ENCODE measurements around the gene ZBTB32. TPM values are rescaled to one million over a fixed set of nuclear protein-coding genes. Genes with fewer than 3 reads are reported as not detected.
A peak's percentile ranks its signal among the peaks of the same experiment; 100 is the strongest.

The ZBTB32 gene
- polyA plus RNA-seq, 1 of the 3 experiments (the other 2 are of a cell fraction), result not detected

- under 1% methylated on average over 21 of the region's 40 CpGs for WGBS (ENCODE audit: low lambda C conversion rate)
- Histone ChIP-seq H3K4me2 (peak within 1 kb of the TSS; percentile 90), H3K9me2 (no peaks in the 10 kb centered on the region), H3K27ac (ENCODE audit: low read depth in 2 of 2, low read length in 1 of 2) (peak within 1 kb of the TSS; percentile 97 to 98), H3K4me3 (ENCODE audit: low read depth in 2 of 2, low read length in 1 of 2) (peak within 1 kb of the TSS; percentile 83 to 95), H2AFZ (ENCODE audit: low read depth) (peak within 1 kb of the TSS; percentile 72), H3K79me2 (ENCODE audit: insufficient read depth) (peaks cover 43% of the 10 kb centered on the region), H3K9me3 (no peaks in the 10 kb centered on the region), H3F3A (replicated peaks; ENCODE audit: insufficient read depth) (peaks cover 19% of the 10 kb centered on the region), H3K4me1 (ENCODE audit: control insufficient read depth in 1 of 2, insufficient read depth in 2 of 2, low read depth in 1 of 2, low read length in 1 of 2) (peaks cover 13 to 24% of the 10 kb centered on the region in 2 experiments; a peak in 3 of 4 replicates), H4K20me1 (ENCODE audit: insufficient read depth) (no peaks in the 10 kb centered on the region), H3K27me3 (ENCODE audit: insufficient read depth) (no peaks in the 10 kb centered on the region), H3K9ac (peak within 1 kb of the TSS; percentile 90), H3K36me3 (replicated peaks in 1 of 2; ENCODE audit: control insufficient read depth in 1 of 2, insufficient read depth in 2 of 2, low read length in 1 of 2) (peaks cover 3 to 12% of the 10 kb centered on the region in 2 experiments)
- POLR2A ChIA-PET, result interaction anchor here (0.8 to 1.2 kb wide), 4 partner anchors 11 to 186 kb away, joined by 3 to 5 read pairs (median 3); partner anchors contain the start of genes HSPB6 and PROSER3
- CTCF ChIA-PET, result interaction anchor here (1.2 to 2.4 kb wide), 5 partner anchors 10 to 74 kb away, joined by 3 to 11 read pairs (median 4); partner anchors contain the start of gene HSPB6
- peak; percentile 86 for DNase-seq
- peak; percentile 86 for TF ChIP-seq ZBTB33 (IDR thresholded peaks at IDR 0.05; ENCODE audit: borderline replicate concordance, low read depth)
- TF ChIP-seq USF2 (IDR thresholded peaks at IDR 0.05; ENCODE audit: borderline replicate concordance, low read depth, low read length), result no peak
- TF ChIP-seq RXRA (IDR thresholded peaks at IDR 0.05; ENCODE audit: borderline replicate concordance, low read depth), result no peak
- TF ChIP-seq POLR2AphosphoS5 (IDR thresholded peaks at IDR 0.05; ENCODE audit: low read depth, low read length), result peak; percentile 47
- TF ChIP-seq FOXJ3 (CRISPR knock-in tag; IDR thresholded peaks at IDR 0.05), result no peak
- TF ChIP-seq EZH2phosphoT487 (IDR thresholded peaks at IDR 0.05; ENCODE audit: borderline replicate concordance, low read depth), result no peak
- peak; percentile 97 for TF ChIP-seq NRF1 (IDR thresholded peaks at IDR 0.05; ENCODE audit: low read depth, low read length)
- TF ChIP-seq PBX3 (IDR thresholded peaks at IDR 0.05), result no peak
- peak; percentile 87 for TF ChIP-seq GABPA (IDR thresholded peaks at IDR 0.05; ENCODE audit: low read depth)
- TF ChIP-seq MXI1 (IDR thresholded peaks at IDR 0.05; ENCODE audit: low read depth, low read length), result peak; percentile 55
- TF ChIP-seq NFIC (IDR thresholded peaks at IDR 0.05; ENCODE audit: borderline replicate concordance), result no peak
- 0 out of 2 replicates have a peak, but pooled peaks have one; percentile 54 for TF ChIP-seq TAF1 (IDR thresholded peaks at IDR 0.05; ENCODE audit: borderline replicate concordance, low read depth, low read length)
- TF ChIP-seq ELF1 (IDR thresholded peaks at IDR 0.05), result peak; percentile 38; the same call in 1 of the 2 replicates
- TF ChIP-seq MEF2A (IDR thresholded peaks at IDR 0.05; ENCODE audit: borderline replicate concordance, low read depth), result no peak
- no peak for TF ChIP-seq RAD21 (IDR thresholded peaks at IDR 0.05; ENCODE audit: low read length)
- no peak for TF ChIP-seq SMC3 (IDR thresholded peaks at IDR 0.05; ENCODE audit: low read depth, low read length)
- no peak for TF ChIP-seq CTCF (IDR thresholded peaks at IDR 0.05)
- TF ChIP-seq RFX5 (IDR thresholded peaks at IDR 0.05; ENCODE audit: low read length), result no peak
- TF ChIP-seq USF1 (IDR thresholded peaks at IDR 0.05; ENCODE audit: borderline replicate concordance, low read depth), result no peak
- no peak for TF ChIP-seq MAX (IDR thresholded peaks at IDR 0.05; ENCODE audit: low read depth)
- no peak for TF ChIP-seq TEAD4 (IDR thresholded peaks at IDR 0.05; ENCODE audit: borderline replicate concordance, insufficient read depth)
These were observed 41.1 kb downstream of the ZBTB32 start, which contains the start of the genes PSENEN and U2AF1L4 for GRCh38 chr19:35745328-35746086. PSENEN (plus strand) TSS chr19:35745651; CDS start chr19:35745931, 280 bp downstream. U2AF1L4 (minus strand) TSS chr19:35745418; CDS start chr19:35745391, 27 bp downstream.
